Measurements from ENCODE around the gene VPS13C.

VPS13C gene

DNA sequence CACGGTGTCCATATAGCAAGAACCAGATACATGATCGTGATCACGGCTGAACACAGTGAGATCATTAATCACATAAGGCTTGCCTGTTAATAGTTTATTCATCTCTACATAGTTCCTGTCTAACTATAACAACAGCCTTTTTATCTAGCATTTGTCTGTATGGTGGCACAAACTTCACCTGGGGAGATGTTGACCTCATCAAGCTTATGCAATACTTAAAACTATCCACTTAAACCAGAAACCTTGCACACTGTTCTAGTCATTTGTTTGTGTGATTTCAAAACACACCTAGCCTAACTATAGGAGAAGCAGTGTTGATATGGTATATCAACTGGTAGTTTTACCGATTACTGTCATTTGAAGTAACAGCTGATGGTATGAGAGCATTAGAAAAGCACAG, 124.8 kb downstream of the VPS13C start:
- DNase-seq (ENCODE audit: low read depth in 2 of 2): no peak

DNA sequence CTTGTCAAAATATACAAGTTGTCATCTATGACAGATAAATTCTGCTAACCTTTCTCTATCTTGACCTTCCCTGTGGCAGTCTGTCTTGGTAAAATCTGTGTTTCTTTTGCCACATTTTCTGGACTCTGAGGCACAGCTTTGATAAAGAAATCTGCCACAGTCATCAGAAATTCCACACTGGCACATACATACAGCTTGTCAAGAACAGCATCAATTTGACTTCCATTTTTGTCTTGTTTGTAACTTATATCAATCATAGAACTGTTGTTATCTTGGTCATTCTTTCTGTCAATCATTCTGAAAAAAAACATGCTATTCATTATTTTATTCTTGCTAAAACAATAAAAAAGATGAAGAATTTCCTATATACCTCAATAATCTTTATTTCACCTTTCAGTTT, 130.8 kb downstream of the VPS13C start:
- no peak for DNase-seq (ENCODE audit: low read depth in 2 of 2)

DNA sequence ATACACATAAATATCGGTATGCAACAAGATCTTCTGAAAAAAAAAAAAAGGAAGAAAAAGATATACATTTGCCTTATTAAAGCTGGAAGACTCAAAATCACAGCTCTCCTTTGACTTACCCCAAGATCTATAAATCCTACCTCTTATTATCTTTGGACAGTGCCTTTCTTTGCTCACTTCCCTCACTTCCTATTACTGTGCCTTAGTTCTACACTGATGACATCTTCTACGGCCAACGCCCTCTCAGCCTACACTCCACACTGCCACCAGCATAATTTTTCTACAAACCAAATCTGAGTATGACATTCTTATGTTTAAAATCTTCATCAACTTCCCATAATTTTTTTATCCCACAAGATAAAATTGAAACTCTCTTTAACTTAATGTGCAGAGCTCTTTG, 137.1 kb downstream of the VPS13C start:
- no peak for DNase-seq (ENCODE audit: low read depth in 2 of 2)

DNA sequence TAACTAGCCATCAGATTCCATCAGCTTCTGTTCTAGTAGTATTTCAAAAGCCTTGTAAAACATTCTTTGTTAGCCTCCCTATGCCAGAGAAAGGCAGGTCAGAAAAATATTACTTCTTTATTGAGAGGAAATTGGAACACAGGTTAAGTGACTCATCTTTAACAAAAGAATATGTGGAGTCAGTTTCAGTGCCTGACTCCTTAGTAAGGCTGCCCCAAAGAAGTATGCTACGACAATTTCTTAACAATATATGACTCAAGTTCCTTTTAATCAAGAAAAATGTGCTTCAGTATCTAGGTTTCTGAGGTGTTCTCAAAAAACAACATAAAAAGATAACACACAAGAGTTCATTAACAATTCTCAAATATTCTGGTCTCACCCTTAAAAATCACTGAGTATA, 139.2 kb downstream of the VPS13C start:
- DNase-seq (ENCODE audit: low read depth in 2 of 2): no peak

DNA sequence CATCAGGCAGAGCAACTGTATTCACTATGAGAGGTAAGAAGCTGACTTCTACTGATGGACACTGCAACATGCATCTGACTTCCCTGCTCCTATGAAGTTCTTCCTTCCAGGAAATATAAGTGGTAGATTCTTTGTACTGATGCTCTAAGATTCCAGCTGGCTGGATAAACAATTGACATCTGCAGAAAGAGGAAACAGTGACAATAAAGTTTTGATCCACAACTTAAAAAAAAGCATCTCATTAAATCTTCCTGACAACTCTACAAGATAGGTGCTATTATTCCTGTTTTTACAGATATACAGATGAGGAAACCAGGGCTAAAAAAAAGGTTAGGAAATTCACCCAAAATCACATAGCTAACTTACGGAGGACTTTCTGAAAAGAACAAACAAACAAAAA, 142.8 kb downstream of the VPS13C start:
- no peak for DNase-seq (ENCODE audit: low read depth in 2 of 2)

DNA sequence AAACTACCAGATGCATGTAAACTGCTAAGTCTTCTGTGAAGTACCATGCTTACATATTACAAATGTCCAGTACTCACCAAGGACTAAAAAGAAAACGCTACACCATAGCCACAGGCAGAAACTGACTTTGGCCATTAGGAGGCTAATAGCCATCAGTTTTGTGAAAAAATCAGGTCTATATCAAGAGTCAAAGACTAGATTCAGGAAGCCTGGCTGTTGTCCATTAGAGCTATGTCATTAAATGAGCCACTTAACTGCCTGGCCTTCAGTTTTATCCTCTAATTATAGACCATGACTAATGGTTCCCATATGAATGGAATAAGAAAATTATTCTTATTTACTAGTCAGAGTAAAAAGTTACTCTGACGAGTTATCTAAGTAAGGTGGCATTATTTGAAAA, 144.1 kb downstream of the VPS13C start:
- DNase-seq (ENCODE audit: low read depth in 2 of 2): no peak

DNA sequence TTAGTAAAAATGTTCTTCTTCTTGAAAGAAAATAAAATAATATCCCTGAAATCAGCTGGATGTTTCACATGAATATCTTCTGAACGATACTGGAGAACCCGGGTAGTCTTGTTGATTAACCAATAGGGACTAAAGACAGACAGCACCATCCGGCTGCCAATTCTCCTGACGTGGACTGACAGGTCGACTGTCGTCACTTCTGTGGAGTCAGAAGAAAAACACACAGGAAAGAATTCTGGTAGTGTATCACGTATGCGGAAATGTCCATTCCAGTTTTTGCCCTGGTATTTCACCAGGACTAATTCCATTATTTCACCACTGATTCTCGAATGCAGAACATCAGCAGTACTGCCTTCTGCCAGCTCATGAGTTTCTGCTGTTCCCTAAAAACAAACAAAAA, 144.6 kb downstream of the VPS13C start:
- DNase-seq (ENCODE audit: low read depth in 2 of 2): no peak

DNA sequence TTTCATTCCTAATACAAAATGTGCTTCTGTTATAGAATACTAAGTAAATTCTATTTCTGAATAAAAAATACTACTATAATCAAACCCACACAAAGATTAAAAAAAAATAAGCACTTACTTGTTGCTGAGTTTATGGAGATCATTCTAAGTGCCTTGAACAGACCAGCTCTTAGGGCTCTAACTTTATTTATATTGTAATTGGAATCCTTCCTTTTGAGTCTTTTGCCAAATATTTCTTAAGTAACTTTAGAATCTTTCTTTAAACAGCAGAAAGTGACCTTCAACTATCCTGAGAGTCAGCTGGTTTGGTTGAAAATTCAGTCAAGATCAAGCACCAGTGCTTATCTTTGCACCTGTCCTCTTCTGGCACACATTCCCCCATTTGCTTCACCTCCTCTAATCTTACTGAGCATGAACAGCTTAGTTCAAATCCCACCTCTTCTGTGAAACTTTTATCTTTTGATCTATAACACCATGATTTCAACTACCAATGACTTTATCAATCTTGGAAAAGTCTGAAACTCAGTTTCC, 149.3 kb downstream of the VPS13C start:
- DNase-seq (ENCODE audit: low read depth in 2 of 2): no peak

DNA sequence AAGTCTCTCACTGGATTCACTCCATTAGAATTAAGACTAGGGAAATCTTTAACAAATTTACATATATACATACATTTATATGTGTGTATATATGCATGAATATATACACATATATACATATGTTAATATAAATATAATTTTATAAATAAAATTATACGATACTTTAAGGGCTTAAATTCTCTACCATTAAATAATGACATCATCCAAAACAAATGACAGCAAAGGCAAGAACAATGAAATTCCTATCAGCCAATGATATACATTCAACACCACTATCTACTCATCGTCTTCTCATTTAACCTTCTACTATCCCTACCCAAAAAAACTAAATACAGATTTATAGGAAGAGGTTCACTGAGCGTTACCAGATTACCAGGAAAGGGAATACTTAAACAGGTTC, 152.0 kb downstream of the VPS13C start:
- DNase-seq (ENCODE audit: low read depth in 2 of 2): no peak

DNA sequence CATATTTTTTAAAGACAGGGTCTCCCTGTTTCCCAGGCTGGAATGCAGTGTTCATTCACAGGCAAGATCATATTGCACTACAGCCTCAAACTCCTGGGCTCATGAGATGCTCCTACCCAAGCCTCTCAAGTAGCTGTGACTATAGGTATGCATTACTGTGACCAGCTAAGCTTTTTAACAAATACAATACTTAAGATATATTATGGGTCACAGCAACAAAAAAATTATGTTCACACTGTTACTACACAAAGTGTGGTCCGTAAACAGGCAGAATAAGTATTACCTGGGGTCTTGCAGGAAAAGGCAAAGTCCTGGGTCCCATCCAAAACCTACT, 152.5 kb downstream of the VPS13C start:
- DNase-seq (ENCODE audit: low read depth in 2 of 2): no peak

DNA sequence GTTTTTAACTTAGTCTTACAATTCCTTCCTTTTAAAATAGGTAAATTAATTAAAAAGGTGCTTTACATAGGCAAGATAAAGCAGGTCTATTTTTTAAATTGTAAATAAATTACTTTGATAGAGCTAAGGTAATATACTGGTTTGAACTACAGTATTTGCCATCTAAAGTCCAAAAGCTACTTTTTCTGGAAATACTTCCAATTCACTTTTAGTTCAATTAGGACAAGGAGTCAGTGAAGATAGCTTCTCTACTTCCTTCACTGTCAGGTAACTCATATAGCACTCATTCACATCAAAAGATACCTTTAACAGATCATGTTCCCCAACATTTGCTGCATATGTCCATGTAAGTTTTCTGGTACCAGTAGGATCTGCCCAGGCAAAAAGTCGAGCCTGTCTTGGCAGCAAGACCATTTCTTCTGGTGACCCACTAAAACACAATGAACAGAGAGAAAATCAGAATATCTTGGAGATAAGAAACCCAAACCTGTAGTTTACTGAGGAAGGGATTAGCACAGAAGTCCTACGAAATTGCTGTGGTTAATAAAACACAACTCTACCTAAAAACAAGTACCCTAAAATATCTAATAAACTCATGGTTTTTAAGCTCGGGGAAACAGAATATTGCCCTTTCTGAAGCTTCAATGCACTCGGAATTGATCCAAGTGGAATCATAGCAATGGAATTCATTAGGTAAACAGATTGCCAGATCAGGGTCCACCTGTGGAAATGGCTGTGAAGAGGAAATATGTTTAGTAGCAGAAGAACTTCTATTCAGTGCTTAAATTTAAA, 153.1 kb downstream of the VPS13C start:
- no peak for DNase-seq (ENCODE audit: low read depth in 2 of 2)

DNA sequence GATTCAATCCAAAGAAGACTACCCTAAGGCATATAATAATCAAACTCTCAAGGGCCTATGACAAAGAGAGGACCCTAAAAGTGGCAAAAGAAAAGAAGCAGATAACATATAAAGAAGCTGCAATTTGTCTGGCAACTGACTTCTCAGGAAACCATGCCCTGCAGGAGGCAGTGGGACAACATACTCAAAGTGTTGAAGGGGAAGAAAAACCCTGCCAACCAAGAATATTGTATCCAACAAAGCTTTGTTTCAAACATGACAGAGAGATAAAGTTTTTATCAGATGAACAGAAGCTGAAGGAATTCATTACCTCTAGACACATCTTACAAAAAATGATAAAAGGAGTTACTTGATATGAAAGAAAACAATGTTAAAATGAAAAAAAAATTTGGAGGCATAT, 167.1 kb downstream of the VPS13C start:
- no peak for DNase-seq (ENCODE audit: low read depth in 2 of 2)

DNA sequence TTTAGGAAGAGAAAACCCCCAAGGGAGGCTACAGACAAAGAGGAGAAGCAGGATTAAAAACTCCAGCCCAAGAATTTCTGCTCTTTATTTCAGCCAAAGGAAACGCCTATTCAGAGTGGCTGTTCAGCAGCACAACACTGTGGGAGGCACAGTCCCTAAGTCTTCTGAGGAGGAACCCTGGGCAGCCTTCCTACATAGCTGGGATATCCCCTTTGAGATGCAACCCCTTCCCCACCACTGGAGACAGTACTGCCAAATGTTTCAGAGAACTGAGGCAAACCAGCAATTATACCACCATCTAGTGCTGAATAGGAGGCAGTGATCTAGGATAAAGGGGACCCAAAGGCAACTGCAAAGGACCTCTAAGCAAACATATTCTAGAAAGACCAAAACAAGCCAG, 168.1 kb downstream of the VPS13C start:
- DNase-seq (ENCODE audit: low read depth in 2 of 2): no peak

DNA sequence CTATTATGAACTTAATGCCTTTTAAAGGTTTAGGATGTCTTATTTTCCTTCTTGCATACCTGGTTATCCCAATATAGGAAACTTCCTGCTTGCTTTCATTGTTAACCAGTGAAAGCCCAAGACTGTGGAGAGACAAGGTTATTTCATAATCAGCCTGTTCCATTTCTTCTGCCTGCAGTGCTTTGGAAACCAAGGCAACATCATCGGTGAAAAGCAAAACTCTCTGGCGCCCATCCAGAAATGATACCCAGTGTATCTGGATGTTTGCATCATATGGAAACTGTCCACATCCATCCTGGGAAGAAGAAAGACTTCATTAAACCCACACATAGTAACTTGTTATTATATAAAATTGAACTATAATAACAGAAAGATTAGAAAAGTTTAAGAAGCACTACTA, 170.1 kb downstream of the VPS13C start:
- no peak for DNase-seq (ENCODE audit: low read depth in 2 of 2)

DNA sequence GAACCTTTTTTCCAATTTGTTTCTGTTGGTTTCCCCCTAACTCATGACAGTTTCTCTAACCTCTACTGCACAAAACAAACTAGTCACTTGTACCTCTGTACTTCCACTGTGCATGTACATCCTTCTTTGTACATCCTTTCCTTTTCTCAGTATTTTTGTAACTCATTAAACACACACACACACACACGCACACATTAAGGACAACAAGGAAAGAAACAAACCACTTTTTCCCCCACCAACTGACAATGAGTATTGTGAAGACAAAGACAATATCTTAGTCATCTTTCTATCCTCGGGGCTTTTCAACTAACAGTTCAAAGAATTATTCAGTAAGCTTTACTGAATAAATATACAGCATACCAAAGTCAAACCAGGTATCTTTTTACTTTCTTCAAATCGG, 170.5 kb downstream of the VPS13C start:
- DNase-seq (ENCODE audit: low read depth in 2 of 2): no peak

DNA sequence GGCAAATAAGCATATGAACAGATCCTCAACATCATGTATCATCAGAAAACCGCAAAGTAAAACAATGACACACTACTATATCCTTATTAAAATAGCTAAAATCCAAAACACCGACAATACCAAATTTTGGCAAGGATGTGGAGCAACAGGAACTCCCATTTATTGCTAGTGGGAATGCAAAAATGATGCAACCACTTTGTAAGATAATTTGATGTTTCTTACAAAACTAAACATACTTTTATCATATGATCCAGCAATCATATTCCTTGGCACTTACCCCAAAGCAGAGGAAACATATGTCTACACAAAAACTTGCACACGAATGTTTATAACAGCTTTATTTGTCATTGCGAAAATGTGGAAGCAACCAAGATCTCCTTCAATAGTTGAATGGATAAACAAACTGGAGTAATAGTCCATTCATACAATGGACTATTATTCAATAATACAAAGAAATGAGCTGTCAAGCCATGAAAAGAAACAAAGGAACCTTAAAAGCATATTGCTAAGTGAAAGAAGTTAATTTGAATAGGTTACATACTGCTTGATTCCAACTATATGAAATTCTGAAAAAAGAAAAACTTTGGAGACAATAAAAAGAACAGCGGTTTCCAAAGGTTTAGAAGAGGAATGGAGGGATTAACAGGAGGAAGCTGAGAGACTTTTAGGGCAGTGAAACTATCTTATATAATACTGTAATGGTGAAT, 172.0 kb downstream of the VPS13C start:
- DNase-seq (ENCODE audit: low read depth in 2 of 2): no peak

DNA sequence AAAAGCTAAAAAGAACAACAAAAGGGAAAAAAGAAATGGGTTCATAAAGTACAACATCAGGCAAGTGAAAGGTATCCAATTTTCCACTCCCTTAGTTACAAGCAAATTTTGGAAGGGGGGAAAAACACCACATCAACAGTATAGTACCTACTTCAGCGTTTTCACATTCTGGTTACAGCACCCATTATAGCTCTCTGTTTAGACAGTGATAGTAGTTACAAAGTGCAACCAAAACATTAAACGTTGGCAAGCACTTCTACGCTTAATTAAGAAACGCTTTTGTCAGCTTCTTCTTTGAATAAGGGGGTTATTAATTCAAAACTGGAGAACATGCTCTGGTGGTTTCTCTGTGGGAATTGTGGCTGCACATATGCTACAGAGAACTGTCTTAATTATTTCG, 180.2 kb downstream of the VPS13C start:
- DNase-seq (ENCODE audit: low read depth in 2 of 2): no peak

DNA sequence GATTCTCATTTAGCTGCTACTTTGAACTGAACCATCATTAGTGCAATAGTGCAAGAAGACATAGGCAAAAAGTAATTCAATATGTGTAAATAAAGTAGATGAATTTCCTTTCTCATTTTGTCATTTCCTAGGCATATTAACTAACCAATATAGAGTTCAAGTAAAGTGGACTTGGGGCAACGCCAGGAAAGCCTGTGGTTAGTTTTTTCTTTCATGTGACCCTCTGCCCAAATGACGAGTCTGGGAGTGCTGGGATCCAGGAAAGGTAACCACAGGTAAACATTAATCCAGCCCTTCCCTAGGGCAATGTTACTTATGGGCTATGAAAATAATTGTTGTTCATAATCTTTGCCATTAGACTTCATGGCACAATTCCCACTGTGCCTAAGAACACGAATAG, 181.0 kb downstream of the VPS13C start:
- DNase-seq (ENCODE audit: low read depth in 2 of 2): no peak

DNA sequence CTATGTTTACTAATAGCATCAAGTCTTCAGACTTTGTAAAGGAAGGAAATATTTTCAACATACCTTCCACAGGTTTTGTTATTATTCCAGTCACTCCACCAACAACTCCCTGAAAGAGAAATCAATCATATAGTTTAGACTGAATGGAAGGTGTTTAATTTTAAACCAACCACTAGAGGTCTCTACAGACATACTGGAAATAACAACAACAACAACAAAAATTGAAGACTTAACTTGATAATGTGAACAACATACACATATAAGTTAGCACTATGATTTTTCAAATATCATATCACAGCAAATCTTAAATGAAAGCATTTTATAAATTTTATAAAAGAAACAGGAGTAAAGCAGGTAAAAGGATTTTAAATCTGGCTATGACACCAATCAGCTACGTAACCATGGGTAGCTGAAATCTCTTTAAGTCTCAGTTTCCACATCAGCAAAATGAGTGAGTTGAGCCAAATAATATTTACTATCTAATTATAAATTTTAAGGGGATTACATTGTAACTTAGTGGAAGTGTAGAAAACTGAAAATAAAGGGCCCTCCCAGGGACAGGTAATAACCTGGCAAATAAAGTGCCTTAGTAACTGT, 188.2 kb downstream of the VPS13C start:
- no peak for DNase-seq (ENCODE audit: low read depth in 2 of 2)

DNA sequence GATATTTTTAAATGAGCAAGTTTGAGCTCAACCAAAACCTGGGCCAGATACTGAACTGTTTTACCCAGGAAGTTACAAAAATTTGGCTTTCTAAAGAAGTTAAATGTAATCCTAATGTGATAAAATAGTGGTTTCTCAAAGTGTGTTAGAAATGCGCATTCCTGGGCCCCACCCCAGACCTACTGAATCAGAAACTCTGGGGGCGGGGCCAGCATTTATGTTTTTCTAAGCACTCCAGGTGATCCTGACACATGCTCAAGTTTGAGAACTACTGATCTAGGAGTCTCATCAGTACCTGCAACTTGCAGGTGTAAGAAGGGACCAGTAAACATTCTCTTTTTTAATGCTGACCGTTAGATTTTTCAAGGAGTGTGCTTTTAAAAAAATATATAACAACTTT, 190.6 kb downstream of the VPS13C start:
- no peak for DNase-seq (ENCODE audit: low read depth in 2 of 2)

DNA sequence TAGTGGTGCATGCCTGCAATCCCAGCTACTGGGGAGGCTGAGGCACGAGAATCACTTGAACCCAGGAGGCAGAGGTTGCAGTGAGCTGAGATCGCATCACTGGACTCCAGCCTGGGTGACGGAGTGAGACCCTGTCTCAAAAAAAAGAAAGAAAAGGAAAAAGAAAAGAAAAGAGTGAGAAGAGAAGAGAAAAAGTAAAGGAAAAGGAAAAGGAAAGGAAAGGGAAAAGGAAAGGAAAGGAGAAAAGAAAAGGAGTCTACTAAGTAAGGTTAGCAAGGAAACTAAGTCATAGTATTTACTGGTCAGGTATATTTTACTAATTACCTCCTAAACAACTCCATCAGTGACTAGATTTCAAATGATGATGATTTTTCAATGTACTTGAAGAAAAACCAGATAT, 198.3 kb downstream of the VPS13C start:
- DNase-seq (ENCODE audit: low read depth in 2 of 2): no peak

DNA sequence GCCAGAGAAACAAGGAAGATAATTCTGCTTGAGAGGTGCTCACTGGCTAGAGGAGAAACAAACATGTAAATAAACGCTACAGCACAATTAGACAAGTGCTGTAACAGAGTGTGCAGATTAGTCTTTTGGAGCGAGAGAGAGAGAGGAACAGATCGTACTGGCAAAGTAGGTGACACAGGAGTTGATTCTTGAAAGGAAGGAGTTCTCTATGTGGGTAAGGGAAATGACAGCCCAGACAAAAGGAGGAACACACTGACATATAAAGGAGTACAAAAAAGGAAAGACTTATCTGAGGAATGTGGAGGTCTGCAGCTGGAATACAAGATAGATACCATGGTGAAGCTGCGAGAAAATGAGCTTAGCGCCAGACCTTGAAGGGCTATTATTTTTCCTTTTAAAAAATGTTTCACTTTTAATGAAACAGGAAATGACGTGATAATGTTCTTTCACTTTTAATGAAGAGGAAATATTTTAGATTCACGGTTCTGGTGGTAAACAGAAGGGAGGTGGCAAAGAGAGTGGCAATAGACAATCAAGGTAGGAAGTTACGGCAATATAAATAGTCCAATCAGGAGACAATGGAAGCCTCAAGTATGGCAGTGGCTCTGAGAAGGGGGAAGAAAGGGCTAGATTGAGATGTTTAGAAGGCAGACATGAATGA, 202.9 kb downstream of the VPS13C start:
- no peak for DNase-seq (ENCODE audit: low read depth in 2 of 2)

DNA sequence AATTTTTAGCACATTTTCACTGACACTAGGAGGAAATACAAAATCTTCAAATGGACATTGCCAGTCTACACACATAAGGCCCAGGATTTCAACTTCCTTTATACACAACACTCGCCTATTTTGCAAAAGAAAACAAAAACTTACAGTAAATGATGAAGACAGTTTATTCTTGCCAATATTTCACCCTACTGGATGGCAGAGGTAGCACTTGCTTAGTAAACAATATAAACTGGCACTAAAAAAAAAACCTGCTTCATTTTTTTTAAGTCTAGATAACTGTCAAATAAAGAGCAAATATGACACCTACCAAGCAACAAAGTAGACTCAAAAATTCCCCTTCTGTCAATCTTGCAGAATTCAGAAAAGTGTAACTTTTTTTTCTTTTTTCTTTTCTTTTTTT, 204.0 kb downstream of the VPS13C start:
- DNase-seq (ENCODE audit: low read depth in 2 of 2): no peak
